NCI-H526 (cell line): ENCODE measurements around the gene GRIA1.

Experiments used
- DNase-seq, 2 experiments: peaks; one replicate each; lab custom pipeline; 2025; lab: John Stamatoyannopoulos, UW

The GRIA1 gene

GRCh38 chr5:153551537-153552079 is 61.1 kb downstream of the GRIA1 start:
- DNase-seq: no peak

GRCh38 chr5:153552886-153553285 is 62.4 kb downstream of the GRIA1 start:
- no peak for DNase-seq

GRCh38 chr5:153555420-153556114 is 65.1 kb downstream of the GRIA1 start:
- DNase-seq: no peak

DNA sequence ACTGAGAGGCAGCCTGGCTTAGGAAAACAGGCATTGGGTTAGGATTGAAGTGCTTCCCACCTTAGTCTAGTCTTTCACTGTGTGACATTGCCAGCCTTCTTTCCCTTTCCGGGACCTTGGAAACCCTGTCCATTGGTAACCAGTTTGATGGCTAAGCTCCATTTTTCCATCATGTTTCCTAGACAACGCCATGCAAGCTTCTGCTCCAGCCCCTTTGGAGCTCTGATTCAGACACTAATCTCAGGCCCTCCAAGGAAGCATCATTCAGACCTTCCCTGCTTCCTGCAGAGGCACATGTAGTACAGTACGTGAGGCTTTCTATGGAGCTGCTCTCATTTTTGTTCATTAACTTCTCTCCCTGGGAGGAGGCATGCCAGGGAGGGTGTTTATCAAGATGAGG is 68.5 kb downstream of the GRIA1 start:
- no peak for DNase-seq

GRCh38 chr5:153559926-153560325 is 69.5 kb downstream of the GRIA1 start:
- DNase-seq: no peak

GRCh38 chr5:153562189-153562588 is 71.7 kb downstream of the GRIA1 start:
- no peak for DNase-seq

GRCh38 chr5:153565822-153566221 is 75.4 kb downstream of the GRIA1 start:
- no peak for DNase-seq

DNA sequence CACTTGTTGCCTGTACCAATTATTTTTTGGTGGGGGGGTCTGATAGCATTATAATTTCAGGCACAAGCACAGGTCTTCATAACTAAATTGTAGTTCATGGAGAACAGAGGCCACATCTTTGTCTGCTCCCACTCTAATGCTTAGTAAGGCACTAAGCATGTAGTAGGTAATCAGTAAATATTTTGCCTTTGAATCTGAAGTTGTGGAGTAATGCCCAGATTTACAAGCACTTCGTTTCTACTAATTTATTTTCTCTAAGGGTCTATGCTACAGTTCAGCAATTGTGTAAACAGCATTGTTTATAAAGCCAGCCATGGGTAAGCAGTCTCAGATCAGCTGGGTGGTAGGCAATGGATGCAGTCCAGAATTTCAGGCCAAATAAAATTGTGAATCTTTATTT is 78.6 kb downstream of the GRIA1 start:
- no peak for DNase-seq

GRCh38 chr5:153571162-153571561 is 80.7 kb downstream of the GRIA1 start:
- no peak for DNase-seq

GRCh38 chr5:153572411-153573145 is 82.1 kb downstream of the GRIA1 start:
- no peak for DNase-seq

DNA sequence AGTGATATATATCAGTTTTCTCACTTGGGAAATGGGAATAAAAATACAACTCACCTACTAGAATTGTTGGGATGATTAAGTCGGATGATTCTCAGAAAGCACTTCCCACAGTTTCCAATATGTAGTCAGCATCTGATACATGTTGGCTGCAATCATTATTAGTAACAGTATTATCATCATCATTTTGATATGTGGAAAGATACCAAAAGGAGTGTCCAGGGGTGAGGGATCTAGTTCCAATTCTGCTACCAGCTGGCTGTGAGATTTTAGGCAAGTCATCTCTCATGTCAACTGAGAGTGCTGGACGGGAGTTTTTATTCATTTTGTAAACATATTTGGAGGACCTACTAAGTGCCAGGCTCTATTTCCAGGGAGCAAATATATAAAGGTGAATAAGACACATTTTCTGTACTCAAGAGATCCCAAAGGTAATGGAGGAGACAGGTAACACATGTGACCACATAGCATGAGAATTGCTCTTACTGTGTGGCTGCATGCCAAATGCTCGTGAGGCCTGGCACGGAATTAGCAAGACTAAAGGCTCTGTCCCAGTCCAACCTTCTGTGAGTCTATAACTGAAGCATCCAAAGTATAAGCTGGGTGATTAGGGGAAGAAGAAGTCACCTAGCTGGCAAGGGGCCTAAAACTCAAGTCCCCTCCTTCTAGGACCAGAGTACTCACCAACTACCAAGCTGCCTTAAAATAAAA is 83.0 kb downstream of the GRIA1 start:
- DNase-seq: no peak

- no peak for DNase-seq
Measured at GRCh38 chr5:153584126-153584959, 93.9 kb downstream of the GRIA1 start.

DNA sequence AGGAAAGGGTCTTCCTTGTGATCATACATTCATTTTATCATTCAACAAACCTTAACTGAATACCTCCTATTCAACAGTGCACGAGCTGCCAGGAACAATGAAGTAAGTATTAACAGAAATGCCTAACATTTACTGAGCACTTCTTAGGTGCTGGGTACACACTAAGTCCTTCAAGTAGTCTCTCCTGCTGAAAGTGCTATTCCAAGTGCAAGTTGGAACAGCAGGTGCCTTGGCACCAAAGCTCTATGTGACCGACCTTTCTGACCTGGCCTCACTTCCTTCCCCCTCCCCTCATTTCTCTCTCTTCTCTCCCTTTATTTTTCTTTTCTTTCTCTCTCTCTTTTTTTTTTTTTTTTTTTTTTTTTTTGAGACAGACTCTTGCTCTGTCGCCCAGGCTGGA is 94.5 kb downstream of the GRIA1 start:
- no peak for DNase-seq

GRCh38 chr5:153585622-153586277 is 95.3 kb downstream of the GRIA1 start:
- no peak for DNase-seq

GRCh38 chr5:153592081-153592480 is 101.6 kb downstream of the GRIA1 start:
- no peak for DNase-seq

- DNase-seq: no peak
Measured at GRCh38 chr5:153594785-153595184, 104.3 kb downstream of the GRIA1 start.

- no peak for DNase-seq
Measured at GRCh38 chr5:153598099-153598498, 107.6 kb downstream of the GRIA1 start.

DNA sequence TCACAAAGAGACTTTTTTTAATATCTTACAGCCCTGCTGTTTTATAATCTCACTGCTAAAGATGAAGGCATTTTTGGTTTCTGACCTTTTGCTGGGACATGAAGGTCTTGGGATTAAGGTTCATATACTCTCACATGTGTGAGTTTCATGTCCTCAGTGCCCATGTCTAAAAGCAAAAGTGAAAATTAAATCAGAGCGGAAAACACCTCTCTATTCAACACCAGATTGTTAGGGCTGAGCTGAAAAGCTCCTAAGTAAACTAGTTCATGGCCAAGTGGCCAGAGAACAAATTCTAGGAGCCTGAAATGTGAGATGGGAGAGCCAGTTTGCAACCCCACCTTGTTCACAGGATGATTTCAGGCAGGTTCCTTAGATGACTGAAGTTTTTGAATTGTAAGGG is 110.9 kb downstream of the GRIA1 start:
- no peak for DNase-seq

- DNase-seq: no peak
Measured at GRCh38 chr5:153605386-153605785, 114.9 kb downstream of the GRIA1 start.

DNA sequence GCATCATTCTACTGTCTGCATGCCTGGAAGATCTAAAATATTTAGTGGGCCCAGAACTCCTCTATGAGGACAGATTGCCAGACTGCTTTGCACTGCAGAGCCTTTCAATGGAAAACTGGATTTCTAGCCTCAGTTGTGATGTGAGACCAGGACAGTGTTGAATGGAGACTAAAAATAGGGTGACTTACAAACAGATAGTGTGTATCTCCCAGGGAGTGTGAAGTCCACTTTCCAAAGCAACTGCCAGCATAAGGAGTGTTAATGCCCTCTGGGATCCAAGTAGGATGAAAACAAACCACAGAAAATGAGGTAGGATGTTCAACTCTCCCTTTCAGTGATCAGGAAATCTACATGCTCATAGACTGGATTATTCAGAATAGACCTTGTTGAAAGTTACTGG is 119.5 kb downstream of the GRIA1 start:
- no peak for DNase-seq

- DNase-seq: no peak
Measured at GRCh38 chr5:153610811-153611210, 120.3 kb downstream of the GRIA1 start.
